ENCODE measurements around the gene CLEC4D. TPM values are rescaled to one million over a fixed set of nuclear protein-coding genes. Genes with fewer than 3 reads are reported as not detected.

Gene CLEC4D
- not detected in 5 replicates for total RNA-seq (2022; extraction: Qiagen RNA extraction; ENCODE audit: low read depth)

DNA sequence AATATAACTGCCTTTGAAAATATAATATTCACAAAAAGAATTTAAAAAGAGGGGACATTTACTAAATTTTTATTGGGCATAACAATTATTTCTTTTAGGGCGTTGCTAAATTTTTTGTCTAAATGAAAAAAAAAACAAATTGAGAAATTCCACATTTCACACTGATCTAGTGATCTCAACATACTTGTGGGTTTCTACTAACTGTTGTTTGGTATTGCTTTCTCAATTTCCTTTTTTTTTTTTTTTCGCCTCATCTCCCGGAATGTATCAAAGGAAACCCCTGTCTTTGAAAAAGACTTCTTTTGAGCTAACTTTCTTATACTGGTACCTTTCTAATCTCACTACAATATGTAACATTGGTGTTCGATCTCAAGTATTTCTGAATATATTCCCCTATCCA, at the start of gene CLEC4D:
TSS of gene CLEC4D (plus strand) at position 248 of the 400 bp plus-strand sequence. CDS start 230 bp downstream, outside the sequence.

DNA sequence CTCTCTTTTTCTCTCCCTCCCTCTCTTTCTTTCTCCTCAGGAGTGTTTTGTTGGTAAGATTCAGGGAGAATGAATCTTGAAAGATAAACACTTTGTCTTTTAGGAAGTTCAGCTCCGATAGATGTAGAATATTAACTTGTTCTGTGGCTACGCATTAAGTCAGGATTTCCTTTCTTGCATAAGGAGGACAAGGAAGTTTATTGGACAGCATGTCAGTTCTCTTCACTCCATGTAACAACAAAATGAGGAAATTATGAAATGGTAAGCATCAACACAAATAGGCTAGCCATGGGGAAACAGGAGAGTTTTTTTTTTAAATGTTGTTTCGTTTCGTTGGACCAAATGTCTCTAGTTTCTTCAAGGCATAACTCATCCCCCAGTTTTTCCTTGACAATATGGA, 27.5 kb downstream of the CLEC4D start, which contains the start of gene CLEC4E:
TSS of gene CLEC4E (minus strand) at position 75 of the 400 bp plus-strand sequence. CDS start 108 bp downstream, outside the sequence.

Other genes with a start within 250 kb of the CLEC4D start
- not detected in 5 replicates for gene CLEC6A, start 57.5 kb upstream of the CLEC4D start, total RNA-seq (2022; extraction: Qiagen RNA extraction; ENCODE audit: low read depth)
- gene CLEC4E, start 27.4 kb downstream of the CLEC4D start, total RNA-seq (2022; extraction: Qiagen RNA extraction; ENCODE audit: low read depth), result 0.11 to 0.68 TPM (median 0.26 TPM) in 3 of 5 replicates, not detected in the others
- gene AICDA, start 99.4 kb downstream of the CLEC4D start, total RNA-seq (2022; extraction: Qiagen RNA extraction; ENCODE audit: low read depth), result 0.12 to 0.31 TPM (median 0.22 TPM) in 4 of 5 replicates, not detected in the other
- gene MFAP5, start 149.3 kb downstream of the CLEC4D start, total RNA-seq (2022; extraction: Qiagen RNA extraction; ENCODE audit: low read depth), result 0.14 TPM in 1 of 5 replicates, not detected in the others
- 17.0 to 20.8 TPM (median 20.0 TPM) in 5 replicates for gene RIMKLB, start 184.5 kb downstream of the CLEC4D start, total RNA-seq (2022; extraction: Qiagen RNA extraction; ENCODE audit: low read depth)